GM12878 (cell line): ENCODE results near the gene ADH1A. TPM values are rescaled to one million over a fixed set of nuclear protein-coding genes. Genes with fewer than 3 reads are reported as not detected.

Source experiments
- ATAC-seq: fragments of 200-7000 bp; cut with Tn5 transposase; 3 replicates; pipeline ENCODE4 v1.9.1; 2020; ENCODE audit warnings: mild to moderate bottlenecking, moderate library complexity
- BruUV-seq: library from RNA; stranded (reverse); fragments of 400-500 nt; replicated peaks from 2 replicates; lab custom pipeline; 2021; lab: Mats Ljungman, UMichigan
- CTCF ChIA-PET: fragments of 300-600 bp; sonication (Branson Sonifier 250); formaldehyde crosslinking; extraction: SDS; loops from one replicate; lab custom pipeline; 2021; ENCODE audit warnings: inconsistent platforms; lab: Yijun Ruan, JAX
- POLR2A ChIA-PET: fragments of 350-600 bp; formaldehyde crosslinking; extraction: SDS; loops from one replicate; lab custom pipeline; 2021; ENCODE audit warnings: inconsistent platforms; lab: Charles Lee
- RAD21 ChIA-PET: fragments of 300-600 bp; sonication (Branson Sonifier 250); formaldehyde crosslinking; loops from one replicate; lab custom pipeline; 2023; ENCODE audit warnings: antibody characterized with exemption; ENCODE audit not compliant: unreplicated experiment; lab: Charles Lee
- SMC1A ChIA-PET: fragments of 300-600 bp; sonication (Branson Sonifier 250); formaldehyde crosslinking; loops from one replicate; lab custom pipeline; 2023; ENCODE audit not compliant: unreplicated experiment, uncharacterized antibody; lab: Charles Lee
- DNase-seq: peaks from one replicate; pipeline ENCODE4 v3.0.0-alpha.2; 2011; ENCODE audit warnings: low read depth, low spot score
- FAIRE-seq: peaks from 3 replicates; lab custom pipeline; 2011; peaks lifted over from hg19 to GRCh38; lab: Jason Lieb, UNC
- H2AFZ ChIP-seq: 2 replicates; pipeline ENCODE4 v1.6.0; 2011; ENCODE audit warnings: low read depth, low read length, control low read depth; ENCODE audit not compliant: control insufficient read depth
- H3K27ac ChIP-seq: 2 replicates; pipeline ENCODE4 v1.5.1; 2011; ENCODE audit warnings: control low read depth; ENCODE audit not compliant: control insufficient read depth, insufficient read depth
- H3K27me3 ChIP-seq, 2 experiments: replicated peaks in 1 of 2; 2 replicates each; pipeline versions ENCODE4 v1.6.0 to v1.6.1; 2011; ENCODE audit warnings: low read length in 1 of 2; ENCODE audit not compliant: control insufficient read depth in 2 of 2, insufficient read depth in 2 of 2
- H3K36me3 ChIP-seq, 2 experiments: 2 replicates each; pipeline ENCODE4 v1.5.1; 2011; ENCODE audit warnings: low read length in 1 of 2; ENCODE audit not compliant: control insufficient read depth in 2 of 2, insufficient read depth in 2 of 2
- H3K4me1 ChIP-seq: 2 replicates; pipeline ENCODE4 v1.6.1; 2011; ENCODE audit warnings: mild to moderate bottlenecking, low read length, moderate library complexity, mixed read lengths; ENCODE audit not compliant: control insufficient read depth, insufficient read depth
- H3K4me2 ChIP-seq: 2 replicates; pipeline ENCODE4 v1.6.0; 2011; ENCODE audit warnings: control low read depth; ENCODE audit not compliant: control insufficient read depth, insufficient read depth
- H3K4me3 ChIP-seq: fragments of 200-600 bp; sonication (generic); 2 replicates; pipeline ENCODE4 v1.5.1; 2016
- H3K79me2 ChIP-seq: 2 replicates; pipeline ENCODE4 v1.6.0; 2011; ENCODE audit warnings: low read length; ENCODE audit not compliant: control insufficient read depth, insufficient read depth
- H3K9ac ChIP-seq: 2 replicates; pipeline ENCODE4 v1.8.0; 2011; ENCODE audit warnings: low read length, control low read depth, mixed read lengths; ENCODE audit not compliant: control insufficient read depth, insufficient read depth
- H3K9me3 ChIP-seq: replicated peaks from 3 replicates; pipeline ENCODE4 v1.5.1; 2011; ENCODE audit warnings: mild to moderate bottlenecking, low read length; ENCODE audit not compliant: control insufficient read depth, insufficient read depth
- H4K20me1 ChIP-seq: 2 replicates; pipeline ENCODE4 v1.6.0; 2011; ENCODE audit not compliant: control insufficient read depth, insufficient read depth
- CHD4 ChIP-seq: fragments of 200-600 bp; sonication (generic); IDR thresholded peaks from 2 replicates; pipeline ENCODE4 v1.6.1; 2016; ENCODE audit warnings: mild to moderate bottlenecking
- EP300 ChIP-seq, 2 experiments: fragments of 150-350 bp in 1 of 2; IDR thresholded peaks; 2 replicates each; pipeline ENCODE4 v1.6.1; 2011 to 2012; ENCODE audit warnings: low read depth in 2 of 2, low read length in 2 of 2, borderline replicate concordance in 1 of 2, improper control_type of control experiment in 1 of 2, inconsistent platforms in 1 of 2; ENCODE audit not compliant: control insufficient read depth in 1 of 2
- MYB ChIP-seq: fragments of 150-350 bp; IDR thresholded peaks from 2 replicates; pipeline ENCODE4 v1.6.1; 2014; ENCODE audit warnings: mild to moderate bottlenecking, low read depth, low read length, borderline replicate concordance
- PML ChIP-seq: IDR thresholded peaks from 2 replicates; pipeline ENCODE4 v1.6.1; 2012; ENCODE audit warnings: low read length, inconsistent platforms
- RAD21 ChIP-seq: IDR thresholded peaks from 2 replicates; pipeline ENCODE4 v1.6.1; 2011; ENCODE audit warnings: mild to moderate bottlenecking, low read depth, low read length, moderate library complexity; ENCODE audit not compliant: insufficient read depth
- SIX5 ChIP-seq: IDR thresholded peaks from 2 replicates; pipeline ENCODE4 v1.6.1; 2011; ENCODE audit warnings: mild to moderate bottlenecking, low read depth, low read length, moderate library complexity; ENCODE audit not compliant: severe bottlenecking
- YBX1 ChIP-seq: fragments of 450-650 bp; IDR thresholded peaks from 2 replicates; pipeline ENCODE4 v1.6.1; 2016; ENCODE audit warnings: antibody characterized with exemption
- WGBS: methylation state at CpG from one replicate; pipeline ENCODE4 v1.1.6; 2016; ENCODE audit warnings: low lambda C conversion rate; ENCODE audit not compliant: insufficient replicate concordance, insufficient coverage; ENCODE audit errors: missing lambda C conversion rate; 5-methylcytosine and 5-hydroxymethylcytosine counted together
- in situ Hi-C: fragments of 300-500 bp; cut with MboI; formaldehyde crosslinking; loops from 9 replicates; pipeline ENCODE4 v1.14.3; 2018; ENCODE audit warnings: mixed read lengths
- intact Hi-C: fragments of 100-400 bp; cut with micrococcal nuclease; formaldehyde crosslinking; loops from one replicate; pipeline ENCODE4 v1.14.2; 2022; ENCODE audit not compliant: unreplicated experiment
- polyA plus RNA-seq, 11 experiments: library from polyadenylated mRNA; depleted of rRNA in 4 of 11; unstranded in 6 of 11; stranded (reverse) in 5 of 11; fragments of >200 nt; fragmentation: Nextera tagmentation in 4 of 11; fragmentation: Illumina TruSeq in 1 of 11; extraction: Ambion mirVana in 4 of 11; extraction: Trizol in 1 of 11; gene quantifications; 1 replicate in 1 of 11; 2 replicates in 10 of 11; pipeline versions ENCODE4 v1.2.1 to v1.2.3, GENCODE V29; 2011 to 2016; ENCODE audit warnings: inconsistent platforms in 2 of 11, missing spikeins in 2 of 11, low read depth in 1 of 11
- total RNA-seq, 4 experiments: library from RNA; depleted of rRNA in 3 of 4; stranded (reverse); fragments of >200 nt in 3 of 4; fragmentation: Illumina TruSeq in 1 of 4; extraction: Trizol in 1 of 4; gene quantifications; 2 replicates each; pipeline versions ENCODE4 v1.2.1 to v1.2.3, GENCODE V29; 2013 to 2021
- TF ChIP-seq, protein P1 (sequence below): fragments of 450-650 bp; IDR thresholded peaks from 2 replicates; pipeline ENCODE4 v1.6.1; 2014; ENCODE audit warnings: mild to moderate bottlenecking

Gene ADH1A
- total and polyA plus RNA-seq, 10 of the 15 experiments (the other 5 are each of a cell fraction or from before 2014, with no cell fraction given), result not detected

DNA sequence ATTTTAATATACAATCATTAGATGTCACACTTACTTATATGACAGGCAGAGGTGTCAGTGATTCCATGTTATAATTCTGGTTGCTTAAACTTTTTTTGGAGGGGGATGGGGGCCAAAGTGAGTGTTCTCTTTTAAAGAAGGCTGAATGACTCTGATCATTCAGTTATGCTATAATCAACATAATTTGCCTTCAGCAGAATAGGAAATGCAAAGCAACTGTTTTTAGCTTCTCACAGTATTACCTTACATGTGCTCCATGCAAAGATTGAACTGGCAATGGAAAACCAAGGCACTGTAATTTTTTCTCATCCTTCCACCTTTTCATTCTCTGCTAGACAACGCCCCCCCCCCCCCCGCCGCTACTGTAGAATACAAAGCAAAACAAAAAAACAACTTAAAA is 48.4 kb upstream of the ADH1A start:
- H3K4me1 ChIP-seq, result no peaks in the 10 kb centered on the region
- H3K4me3 ChIP-seq, result no peak overlapping the region
- ChIA-PET SMC1A (no interaction called here), RAD21 (no interaction called here), POLR2A (no interaction called here), CTCF (no interaction called here)
- no peak overlapping the region for H2AFZ ChIP-seq
- H3K9ac ChIP-seq, result no peak overlapping the region
- H3K9me3 ChIP-seq, result no peaks in the 10 kb centered on the region
- H4K20me1 ChIP-seq, result no peaks in the 10 kb centered on the region
- H3K36me3 ChIP-seq, result no peaks in the 10 kb centered on the region
- in situ Hi-C loops (no loop called here), intact Hi-C loops (no loop called here)
- no peaks in the 10 kb centered on the region for H3K79me2 ChIP-seq
- ATAC-seq (no peak), DNase-seq (no peak), FAIRE-seq (no peak)
- TF ChIP-seq YBX1 (no peak), CHD4 (no peak), PML (no peak), SIX5 (no peak), EP300 (IDR thresholded peaks at IDR 0.05; ENCODE audit: borderline replicate concordance in 1 of 2, control insufficient read depth in 1 of 2, low read depth in 2 of 2, low read length in 2 of 2) (no peak), MYB (no peak), RAD21 (no peak)
- TF ChIP-seq, protein P1, sequence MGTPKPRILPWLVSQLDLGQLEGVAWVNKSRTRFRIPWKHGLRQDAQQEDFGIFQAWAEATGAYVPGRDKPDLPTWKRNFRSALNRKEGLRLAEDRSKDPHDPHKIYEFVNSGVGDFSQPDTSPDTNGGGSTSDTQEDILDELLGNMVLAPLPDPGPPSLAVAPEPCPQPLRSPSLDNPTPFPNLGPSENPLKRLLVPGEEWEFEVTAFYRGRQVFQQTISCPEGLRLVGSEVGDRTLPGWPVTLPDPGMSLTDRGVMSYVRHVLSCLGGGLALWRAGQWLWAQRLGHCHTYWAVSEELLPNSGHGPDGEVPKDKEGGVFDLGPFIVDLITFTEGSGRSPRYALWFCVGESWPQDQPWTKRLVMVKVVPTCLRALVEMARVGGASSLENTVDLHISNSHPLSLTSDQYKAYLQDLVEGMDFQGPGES, result no peak
- no peak overlapping the region for H3K27ac ChIP-seq
- H3K27me3 ChIP-seq, result no peaks in the 10 kb centered on the region
- no TSS peak for BruUV-seq
- no peak overlapping the region for H3K4me2 ChIP-seq
- WGBS, result 44% methylated on average over 3 of the region's 3 CpGs
